Transverse colon (tissue), 4 donors: Measurements from ENCODE around the gene DSP.

Source experiments
- POLR2AphosphoS5 ChIP-seq, 3 donors: sonication (generic); formaldehyde crosslinking; IDR thresholded peaks; one replicate each; pipeline ENCODE4 v1.6.1; 2016; ENCODE audit warnings: antibody characterized with exemption in 3 of 3
- TF ChIP-seq, protein P1 (sequence below), 5 experiments: fragments of 200-600 bp in 3 of 5; fragments of 450-650 bp in 2 of 5; sonication (generic) in 3 of 5; IDR thresholded peaks; 1 replicate in 2 of 5; 2 replicates in 3 of 5; pipeline ENCODE4 v1.5.1; 2016 to 2017; ENCODE audit warnings: antibody characterized with exemption in 5 of 5, inconsistent platforms in 3 of 5, mild to moderate bottlenecking in 2 of 5, moderate library complexity in 1 of 5

GRCh38 chr6:7633361-7633760 lies 91.9 kb downstream of the DSP start:
- no peak for TF ChIP-seq POLR2AphosphoS5 (IDR thresholded peaks at IDR 0.05)
- TF ChIP-seq, protein P1, sequence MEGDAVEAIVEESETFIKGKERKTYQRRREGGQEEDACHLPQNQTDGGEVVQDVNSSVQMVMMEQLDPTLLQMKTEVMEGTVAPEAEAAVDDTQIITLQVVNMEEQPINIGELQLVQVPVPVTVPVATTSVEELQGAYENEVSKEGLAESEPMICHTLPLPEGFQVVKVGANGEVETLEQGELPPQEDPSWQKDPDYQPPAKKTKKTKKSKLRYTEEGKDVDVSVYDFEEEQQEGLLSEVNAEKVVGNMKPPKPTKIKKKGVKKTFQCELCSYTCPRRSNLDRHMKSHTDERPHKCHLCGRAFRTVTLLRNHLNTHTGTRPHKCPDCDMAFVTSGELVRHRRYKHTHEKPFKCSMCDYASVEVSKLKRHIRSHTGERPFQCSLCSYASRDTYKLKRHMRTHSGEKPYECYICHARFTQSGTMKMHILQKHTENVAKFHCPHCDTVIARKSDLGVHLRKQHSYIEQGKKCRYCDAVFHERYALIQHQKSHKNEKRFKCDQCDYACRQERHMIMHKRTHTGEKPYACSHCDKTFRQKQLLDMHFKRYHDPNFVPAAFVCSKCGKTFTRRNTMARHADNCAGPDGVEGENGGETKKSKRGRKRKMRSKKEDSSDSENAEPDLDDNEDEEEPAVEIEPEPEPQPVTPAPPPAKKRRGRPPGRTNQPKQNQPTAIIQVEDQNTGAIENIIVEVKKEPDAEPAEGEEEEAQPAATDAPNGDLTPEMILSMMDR (IDR thresholded peaks at IDR 0.05) = no peak
